ENCODE data around the gene SLC25A1. TPM values are rescaled to one million over a fixed set of nuclear protein-coding genes. Genes with fewer than 3 reads are reported as not detected.
A peak's percentile ranks its signal among the peaks of the same experiment; 100 is the strongest.

The SLC25A1 gene
- 43.7 TPM for polyA plus RNA-seq (2012; ENCODE audit: low read depth, missing spikeins)

GRCh38 chr22:19178657-19179496 is at the start of gene SLC25A1:
TSS of gene SLC25A1 (minus strand) at chr22:19178736. CDS start at chr22:19178673, 63 bp downstream.
- DNase-seq (ENCODE audit: insufficient read length, low spot score) (peak; percentile 95), FAIRE-seq (peak; percentile 95)
- TF ChIP-seq POU2F2 (IDR thresholded peaks at IDR 0.05; ENCODE audit: low read depth, low read length) = no peak
- TF ChIP-seq PAX5 (IDR thresholded peaks at IDR 0.05; ENCODE audit: insufficient read depth, low read length, severe bottlenecking) = no peak
- no peak for TF ChIP-seq POLR2AphosphoS5 (IDR thresholded peaks at IDR 0.05; ENCODE audit: low read depth, low read length)
- TF ChIP-seq POLR2A (IDR thresholded peaks at IDR 0.05; ENCODE audit: low read depth, low read length) = no peak
- no peak for TF ChIP-seq TAF1 (IDR thresholded peaks at IDR 0.05; ENCODE audit: low read depth, low read length)
- no peak for TF ChIP-seq SPI1 (IDR thresholded peaks at IDR 0.05; ENCODE audit: low read depth, low read length)

- FAIRE-seq = no peak
These were observed 49.6 kb upstream of the SLC25A1 start for GRCh38 chr22:19228179-19228578.

DNA sequence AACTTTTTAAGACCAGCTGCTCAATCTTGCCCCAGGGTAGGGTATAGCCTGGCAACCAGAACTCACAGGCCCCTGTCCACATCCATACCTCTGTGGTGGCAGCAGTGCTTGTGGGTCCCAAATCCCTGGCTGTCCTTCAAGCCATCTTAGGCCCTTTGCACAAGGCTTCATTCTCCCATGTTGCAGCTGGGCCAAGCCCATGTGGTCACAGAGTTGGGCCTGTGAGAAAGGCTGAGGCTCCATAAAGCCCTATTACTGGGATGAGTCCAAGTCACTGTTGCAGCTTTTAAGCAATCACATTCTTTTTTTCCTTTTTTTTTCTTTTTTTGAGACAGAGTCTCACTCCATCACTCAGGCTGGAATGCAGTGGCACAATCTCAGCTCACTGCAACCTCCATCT is 47.9 kb upstream of the SLC25A1 start:
- FAIRE-seq (no peak), DNase-seq (ENCODE audit: insufficient read length, low spot score) (no peak)
- TF ChIP-seq PAX5 (IDR thresholded peaks at IDR 0.05; ENCODE audit: insufficient read depth, low read length, severe bottlenecking) (no peak), POLR2A (IDR thresholded peaks at IDR 0.05; ENCODE audit: low read depth, low read length) (no peak), SPI1 (IDR thresholded peaks at IDR 0.05; ENCODE audit: low read depth, low read length) (no peak), POU2F2 (IDR thresholded peaks at IDR 0.05; ENCODE audit: low read depth, low read length) (no peak), TAF1 (IDR thresholded peaks at IDR 0.05; ENCODE audit: low read depth, low read length) (no peak), POLR2AphosphoS5 (IDR thresholded peaks at IDR 0.05; ENCODE audit: low read depth, low read length) (no peak)

More at GRCh38 chr22:19228179-19228578, 49.6 kb upstream of the SLC25A1 start:
- TF ChIP-seq POLR2AphosphoS5 (IDR thresholded peaks at IDR 0.05; ENCODE audit: low read depth, low read length) = no peak
- no peak for TF ChIP-seq PAX5 (IDR thresholded peaks at IDR 0.05; ENCODE audit: insufficient read depth, low read length, severe bottlenecking)
- TF ChIP-seq POLR2A (IDR thresholded peaks at IDR 0.05; ENCODE audit: low read depth, low read length) = no peak
- TF ChIP-seq TAF1 (IDR thresholded peaks at IDR 0.05; ENCODE audit: low read depth, low read length) = no peak
- TF ChIP-seq POU2F2 (IDR thresholded peaks at IDR 0.05; ENCODE audit: low read depth, low read length) = no peak
- no peak for TF ChIP-seq SPI1 (IDR thresholded peaks at IDR 0.05; ENCODE audit: low read depth, low read length)
- DNase-seq (ENCODE audit: insufficient read length, low spot score) = no peak

GRCh38 chr22:19225560-19225959 is 47.0 kb upstream of the SLC25A1 start:
- TF ChIP-seq PAX5 (IDR thresholded peaks at IDR 0.05; ENCODE audit: insufficient read depth, low read length, severe bottlenecking) = no peak
- no peak for TF ChIP-seq POLR2A (IDR thresholded peaks at IDR 0.05; ENCODE audit: low read depth, low read length)
- TF ChIP-seq TAF1 (IDR thresholded peaks at IDR 0.05; ENCODE audit: low read depth, low read length) = no peak
- no peak for TF ChIP-seq POU2F2 (IDR thresholded peaks at IDR 0.05; ENCODE audit: low read depth, low read length)
- TF ChIP-seq SPI1 (IDR thresholded peaks at IDR 0.05; ENCODE audit: low read depth, low read length) = no peak
- TF ChIP-seq POLR2AphosphoS5 (IDR thresholded peaks at IDR 0.05; ENCODE audit: low read depth, low read length) = no peak
- no peak for FAIRE-seq

DNA sequence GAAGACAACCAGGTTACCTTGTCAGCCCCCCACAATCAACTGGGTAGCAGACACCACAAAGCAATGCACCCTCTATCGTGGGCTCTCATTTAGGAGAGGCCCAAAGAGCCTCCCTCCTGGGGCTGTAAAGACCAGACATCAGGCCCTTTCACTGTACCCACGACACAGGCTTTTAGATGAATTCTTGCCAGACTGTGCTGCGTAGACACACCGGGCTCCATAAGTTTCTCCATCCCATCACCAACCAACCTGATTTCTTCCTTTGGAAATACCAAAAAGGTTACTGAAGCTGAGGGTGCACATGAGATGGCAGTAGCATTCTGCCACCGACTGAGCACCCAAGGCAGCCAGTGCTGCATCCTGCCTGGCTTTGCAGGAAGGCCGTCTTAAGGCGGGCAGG is 46.4 kb upstream of the SLC25A1 start:
- TF ChIP-seq TAF1 (IDR thresholded peaks at IDR 0.05; ENCODE audit: low read depth, low read length) (no peak), PAX5 (IDR thresholded peaks at IDR 0.05; ENCODE audit: insufficient read depth, low read length, severe bottlenecking) (no peak), SPI1 (IDR thresholded peaks at IDR 0.05; ENCODE audit: low read depth, low read length) (no peak), POU2F2 (IDR thresholded peaks at IDR 0.05; ENCODE audit: low read depth, low read length) (no peak)
- FAIRE-seq (no peak), DNase-seq (ENCODE audit: insufficient read length, low spot score) (no peak)

More at GRCh38 chr22:19225560-19225959, 47.0 kb upstream of the SLC25A1 start:
- DNase-seq (ENCODE audit: insufficient read length, low spot score) = no peak

- DNase-seq (ENCODE audit: insufficient read length, low spot score) (no peak), FAIRE-seq (no peak)
- no peak for TF ChIP-seq SPI1 (IDR thresholded peaks at IDR 0.05; ENCODE audit: low read depth, low read length)
- no peak for TF ChIP-seq TAF1 (IDR thresholded peaks at IDR 0.05; ENCODE audit: low read depth, low read length)
- no peak for TF ChIP-seq POLR2A (IDR thresholded peaks at IDR 0.05; ENCODE audit: low read depth, low read length)
- TF ChIP-seq POU2F2 (IDR thresholded peaks at IDR 0.05; ENCODE audit: low read depth, low read length) = no peak
- TF ChIP-seq POLR2AphosphoS5 (IDR thresholded peaks at IDR 0.05; ENCODE audit: low read depth, low read length) = no peak
- no peak for TF ChIP-seq PAX5 (IDR thresholded peaks at IDR 0.05; ENCODE audit: insufficient read depth, low read length, severe bottlenecking)
These were observed 46.0 kb upstream of the SLC25A1 start for GRCh38 chr22:19224557-19224956.

GRCh38 chr22:19223617-19224016 is 45.1 kb upstream of the SLC25A1 start:
- TF ChIP-seq TAF1 (IDR thresholded peaks at IDR 0.05; ENCODE audit: low read depth, low read length) (no peak), SPI1 (IDR thresholded peaks at IDR 0.05; ENCODE audit: low read depth, low read length) (no peak)
- no peak for FAIRE-seq
- no peak for DNase-seq (ENCODE audit: insufficient read length, low spot score)

DNA sequence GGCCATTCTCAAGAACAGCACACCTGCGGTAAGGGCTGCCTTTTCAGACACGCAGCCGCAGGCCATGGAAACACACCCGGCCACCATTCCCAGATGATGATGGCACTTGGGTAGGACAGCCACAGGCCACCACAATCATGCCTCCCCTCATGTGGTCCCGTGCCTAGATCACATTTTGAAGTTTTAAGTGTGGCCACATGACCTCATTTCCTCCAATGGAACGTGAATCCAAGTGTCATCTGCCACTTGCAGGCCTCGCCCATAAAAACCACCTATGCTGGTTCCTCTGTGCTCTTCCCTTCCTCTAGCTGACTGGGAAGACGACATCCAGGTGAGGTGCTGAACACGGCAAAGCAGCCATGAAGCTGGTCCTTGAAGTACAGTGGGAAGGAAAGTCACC is 44.6 kb upstream of the SLC25A1 start:
- DNase-seq (ENCODE audit: insufficient read length, low spot score) (no peak), FAIRE-seq (no peak)
- no peak for TF ChIP-seq POLR2A (IDR thresholded peaks at IDR 0.05; ENCODE audit: low read depth, low read length)
- TF ChIP-seq POLR2AphosphoS5 (IDR thresholded peaks at IDR 0.05; ENCODE audit: low read depth, low read length) = no peak
- no peak for TF ChIP-seq PAX5 (IDR thresholded peaks at IDR 0.05; ENCODE audit: insufficient read depth, low read length, severe bottlenecking)

DNA sequence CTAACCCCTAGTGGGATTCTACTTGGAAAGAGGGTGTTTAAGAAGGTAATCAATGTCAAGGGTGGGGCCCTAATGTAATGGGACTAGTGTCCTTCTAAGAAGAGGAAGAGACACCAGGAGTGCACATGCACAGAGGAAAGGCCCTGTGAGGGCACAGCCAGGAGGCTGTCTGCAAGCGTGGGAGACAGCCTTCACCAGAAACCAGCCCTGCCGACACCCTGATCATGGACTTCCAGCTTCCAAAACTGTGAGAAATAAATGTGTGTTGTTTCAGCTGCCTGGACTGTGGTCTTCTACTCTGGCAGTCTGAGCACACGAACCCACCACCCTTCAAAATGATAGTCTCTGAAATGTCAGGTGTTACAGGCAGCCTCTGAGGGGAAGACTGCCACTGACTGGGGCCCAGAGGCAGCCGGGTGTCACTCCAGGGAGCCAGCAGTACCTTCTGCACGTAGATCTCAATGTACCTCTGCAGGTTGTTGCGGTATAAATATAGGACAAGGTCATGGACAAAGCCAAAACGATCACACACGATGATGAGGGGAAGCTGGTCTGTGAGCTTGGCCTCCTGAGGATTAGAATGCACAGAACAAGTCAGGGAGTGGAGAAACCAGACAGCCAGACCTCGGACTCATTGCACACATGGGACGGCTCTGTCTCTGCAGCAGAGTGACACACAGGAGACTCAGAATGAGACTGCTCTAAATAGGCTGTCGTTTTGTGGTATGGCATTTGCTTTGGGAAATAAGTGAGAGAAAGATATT is 43.9 kb upstream of the SLC25A1 start:
- DNase-seq (ENCODE audit: insufficient read length, low spot score) = no peak
- FAIRE-seq = no peak
- no peak for TF ChIP-seq POU2F2 (IDR thresholded peaks at IDR 0.05; ENCODE audit: low read depth, low read length)
- TF ChIP-seq POLR2A (IDR thresholded peaks at IDR 0.05; ENCODE audit: low read depth, low read length) = no peak
- no peak for TF ChIP-seq POLR2AphosphoS5 (IDR thresholded peaks at IDR 0.05; ENCODE audit: low read depth, low read length)
- no peak for TF ChIP-seq SPI1 (IDR thresholded peaks at IDR 0.05; ENCODE audit: low read depth, low read length)
- no peak for TF ChIP-seq TAF1 (IDR thresholded peaks at IDR 0.05; ENCODE audit: low read depth, low read length)
- no peak for TF ChIP-seq PAX5 (IDR thresholded peaks at IDR 0.05; ENCODE audit: insufficient read depth, low read length, severe bottlenecking)
